Vagina (tissue), 2 donors: ENCODE measurements around the gene CEMIP2. TPM values are rescaled to one million over a fixed set of nuclear protein-coding genes. Genes with fewer than 3 reads are reported as not detected.

Experiments
- DNase-seq, 2 donors: peaks; one replicate each; pipeline ENCODE4 v3.0.0-alpha.2; 2017; ENCODE audit errors: extremely low spot score in 2 of 2
- H3K27ac ChIP-seq: fragments of 200-600 bp; sonication (generic); one replicate; pipeline ENCODE4 v1.5.1; 2019
- H3K27me3 ChIP-seq: fragments of 200-600 bp; sonication (generic); one replicate; pipeline ENCODE4 v1.5.1; 2019
- H3K36me3 ChIP-seq, 2 donors: fragments of 200-600 bp; sonication (generic); one replicate each; pipeline ENCODE4 v1.5.1; 2017 to 2019
- H3K4me1 ChIP-seq: fragments of 200-600 bp; sonication (generic); one replicate; pipeline ENCODE4 v1.5.1; 2019
- H3K4me3 ChIP-seq, 2 donors: fragments of 200-600 bp; sonication (generic); 1 replicate in 1 of 2; 2 replicates in 1 of 2; pipeline ENCODE4 v1.5.1; 2016 to 2019
- H3K9me3 ChIP-seq: fragments of 200-600 bp; sonication (generic); one replicate; pipeline ENCODE4 v1.5.1; 2019
- CTCF ChIP-seq, 3 experiments: fragments of 450-650 bp in 2 of 3; fragments of 200-600 bp in 1 of 3; sonication (generic) in 1 of 3; IDR thresholded peaks; one replicate each; pipeline ENCODE4 v1.5.1; 2017 to 2019; ENCODE audit warnings: antibody characterized with exemption in 3 of 3, mild to moderate bottlenecking in 2 of 3, moderate library complexity in 2 of 3
- POLR2A ChIP-seq, 2 donors: fragments of 450-650 bp; IDR thresholded peaks; one replicate each; pipeline ENCODE4 v1.6.1; 2017; ENCODE audit warnings: antibody characterized with exemption in 2 of 2, mild to moderate bottlenecking in 2 of 2, moderate library complexity in 2 of 2
- POLR2AphosphoS5 ChIP-seq, 2 donors: sonication (generic); formaldehyde crosslinking; IDR thresholded peaks; one replicate each; pipeline ENCODE4 v1.9.0; 2017; ENCODE audit warnings: antibody characterized with exemption in 2 of 2, mild to moderate bottlenecking in 2 of 2, low read depth in 1 of 2; ENCODE audit not compliant: insufficient read depth in 1 of 2
- intact Hi-C: fragments of 100-400 bp; cut with DNase I; formaldehyde crosslinking; loops from one replicate; pipeline ENCODE4 v1.15.1; 2023
- total RNA-seq: library from RNA; depleted of rRNA; stranded (reverse); fragments of >200 nt; gene quantifications from one replicate; pipeline ENCODE4 v1.2.3, GENCODE V29; 2016

The CEMIP2 gene
- total RNA-seq, 1 donor from 2014 or later = 46.7 TPM

- Histone ChIP-seq H3K4me1 (no peaks in the 10 kb centered on the region), H3K4me3 (no peak overlapping the region), H3K27me3 (no peaks in the 10 kb centered on the region), H3K27ac (no peak overlapping the region), H3K36me3 (no peaks in the 10 kb centered on the region), H3K9me3 (no peaks in the 10 kb centered on the region)
- DNase-seq = no peak
- TF ChIP-seq POLR2AphosphoS5 (IDR thresholded peaks at IDR 0.05; ENCODE audit: insufficient read depth in 1 of 2, low read depth in 1 of 2) = no peak
- TF ChIP-seq CTCF (IDR thresholded peaks at IDR 0.05) = no peak
- no peak for TF ChIP-seq POLR2A (IDR thresholded peaks at IDR 0.05)
- intact Hi-C loops = no loop called here
These were observed 22.0 kb upstream of the CEMIP2 start for GRCh38 chr9:71790296-71790695.

DNA sequence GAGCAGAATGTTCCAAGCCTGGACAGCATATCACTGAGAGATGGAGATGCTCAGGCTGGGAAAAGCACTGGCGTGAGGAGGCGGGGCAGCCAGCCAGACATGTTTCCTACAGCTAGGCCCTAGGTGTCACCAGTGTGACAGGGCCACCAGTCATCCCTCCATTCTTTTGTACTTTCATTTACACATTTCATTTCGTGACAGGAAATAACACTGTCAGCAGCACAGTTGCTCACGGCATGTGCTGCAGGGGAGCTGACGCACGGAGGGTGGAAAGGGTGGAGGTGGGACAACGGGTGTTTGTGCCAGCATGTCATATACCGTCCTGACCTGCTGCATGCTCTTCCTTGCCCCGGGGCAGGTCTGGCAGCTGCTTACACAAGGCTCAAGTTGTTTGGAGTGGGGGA, 14.8 kb upstream of the CEMIP2 start:
- no peaks in the 10 kb centered on the region for H3K4me1 ChIP-seq
- peak overlapping the region; percentile 22 for H3K27ac ChIP-seq
- TF ChIP-seq POLR2AphosphoS5 (IDR thresholded peaks at IDR 0.05; ENCODE audit: insufficient read depth in 1 of 2, low read depth in 1 of 2) (peak; percentile 33 to 75), POLR2A (IDR thresholded peaks at IDR 0.05) (no peak)
- no peaks in the 10 kb centered on the region for H3K36me3 ChIP-seq
- H3K27me3 ChIP-seq = no peaks in the 10 kb centered on the region
- DNase-seq = no peak
- H3K4me3 ChIP-seq = no peak overlapping the region
- intact Hi-C loops = no loop called here
- no peaks in the 10 kb centered on the region for H3K9me3 ChIP-seq

- Histone ChIP-seq H3K27me3 (no peaks in the 10 kb centered on the region), H3K36me3 (no peaks in the 10 kb centered on the region), H3K4me3 (no peak overlapping the region), H3K27ac (no peak overlapping the region), H3K4me1 (no peaks in the 10 kb centered on the region), H3K9me3 (no peaks in the 10 kb centered on the region)
- intact Hi-C loops = no loop called here
- TF ChIP-seq POLR2A (IDR thresholded peaks at IDR 0.05) (no peak), POLR2AphosphoS5 (IDR thresholded peaks at IDR 0.05; ENCODE audit: insufficient read depth in 1 of 2, low read depth in 1 of 2) (no peak), CTCF (IDR thresholded peaks at IDR 0.05) (no peak)
- no peak for DNase-seq
These were observed 13.1 kb upstream of the CEMIP2 start for GRCh38 chr9:71781391-71781790.

DNA sequence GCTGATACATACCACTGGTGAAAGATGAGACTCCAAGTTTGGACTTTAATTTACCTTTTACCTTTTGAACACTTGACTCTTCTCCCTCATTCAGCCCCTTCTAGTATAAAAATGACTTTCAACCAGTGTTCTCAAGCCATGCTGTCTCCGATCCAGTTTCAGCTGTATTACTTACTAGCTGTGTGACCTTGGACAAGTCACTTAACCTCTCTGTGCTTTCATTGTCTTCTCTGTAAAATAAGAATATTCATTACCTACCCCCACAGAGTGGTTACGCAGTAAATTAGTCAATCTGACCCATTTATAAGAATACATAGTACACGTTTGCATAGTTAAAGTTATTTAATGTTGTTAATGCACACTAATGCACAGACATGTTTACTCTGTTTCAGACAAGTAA, 12.6 kb upstream of the CEMIP2 start:
- H3K9me3 ChIP-seq = no peaks in the 10 kb centered on the region
- DNase-seq = no peak
- intact Hi-C loops = no loop called here
- H3K27me3 ChIP-seq = no peaks in the 10 kb centered on the region
- no peak overlapping the region for H3K27ac ChIP-seq
- TF ChIP-seq POLR2A (IDR thresholded peaks at IDR 0.05) = no peak
- no peak for TF ChIP-seq CTCF (IDR thresholded peaks at IDR 0.05)
- TF ChIP-seq POLR2AphosphoS5 (IDR thresholded peaks at IDR 0.05; ENCODE audit: insufficient read depth in 1 of 2, low read depth in 1 of 2) = no peak
- no peaks in the 10 kb centered on the region for H3K4me1 ChIP-seq
- no peak overlapping the region for H3K4me3 ChIP-seq
- H3K36me3 ChIP-seq = no peaks in the 10 kb centered on the region

GRCh38 chr9:71778085-71778484, 9.8 kb upstream of the CEMIP2 start:
- no peaks in the 10 kb centered on the region for H3K9me3 ChIP-seq
- H3K36me3 ChIP-seq = no peaks in the 10 kb centered on the region
- no peak overlapping the region for H3K27ac ChIP-seq
- TF ChIP-seq CTCF (IDR thresholded peaks at IDR 0.05) = no peak
- TF ChIP-seq POLR2AphosphoS5 (IDR thresholded peaks at IDR 0.05; ENCODE audit: insufficient read depth in 1 of 2, low read depth in 1 of 2) = no peak
- TF ChIP-seq POLR2A (IDR thresholded peaks at IDR 0.05) = no peak
- intact Hi-C loops = no loop called here
- no peak for DNase-seq
- no peaks in the 10 kb centered on the region for H3K27me3 ChIP-seq
- no peaks in the 10 kb centered on the region for H3K4me1 ChIP-seq
- H3K4me3 ChIP-seq = no peak overlapping the region
